HG03460 (cell line): ENCODE results near the gene OR7C1.
"Not testable (repeated sequence)": the region's sequence is repeated elsewhere in the genome, so short reads cannot be mapped to it uniquely, and the experiment has no call there.

Source experiments
- ATAC-seq: cut with Tn5 transposase; IDR thresholded peaks from one replicate; pipeline ENCODE4 v1.9.1; 2021; ENCODE audit not compliant: unreplicated experiment

OR7C1 gene

DNA sequence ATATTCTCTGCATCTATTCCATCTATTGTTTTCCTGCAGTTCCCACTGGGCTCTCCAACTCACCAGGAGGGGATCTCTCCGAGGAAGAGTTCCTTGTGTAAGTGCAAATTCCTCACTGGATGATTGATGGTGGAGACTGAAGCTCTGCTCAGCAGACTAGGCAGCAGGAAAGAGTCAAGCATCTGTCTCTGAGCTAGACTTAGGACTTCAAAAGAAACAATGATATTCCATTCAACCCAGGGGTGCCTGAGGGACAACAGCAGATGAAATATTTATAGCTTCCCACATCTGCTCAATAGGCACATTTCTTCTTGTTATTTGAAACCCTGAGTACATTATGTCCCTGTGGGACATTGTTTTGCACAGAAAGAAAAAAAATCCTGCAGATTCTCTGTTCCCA, at the start of gene OR7C1, which contains the start of gene OR7A5:
OR7C1 (minus strand) TSS at position 175 of the 400 bp plus-strand sequence. CDS start 35,049 bp downstream, outside the sequence.
OR7A5 (minus strand) TSS at position 175 of the 400 bp plus-strand sequence. CDS start 6,944 bp downstream, outside the sequence.
- ATAC-seq, result no peak

DNA sequence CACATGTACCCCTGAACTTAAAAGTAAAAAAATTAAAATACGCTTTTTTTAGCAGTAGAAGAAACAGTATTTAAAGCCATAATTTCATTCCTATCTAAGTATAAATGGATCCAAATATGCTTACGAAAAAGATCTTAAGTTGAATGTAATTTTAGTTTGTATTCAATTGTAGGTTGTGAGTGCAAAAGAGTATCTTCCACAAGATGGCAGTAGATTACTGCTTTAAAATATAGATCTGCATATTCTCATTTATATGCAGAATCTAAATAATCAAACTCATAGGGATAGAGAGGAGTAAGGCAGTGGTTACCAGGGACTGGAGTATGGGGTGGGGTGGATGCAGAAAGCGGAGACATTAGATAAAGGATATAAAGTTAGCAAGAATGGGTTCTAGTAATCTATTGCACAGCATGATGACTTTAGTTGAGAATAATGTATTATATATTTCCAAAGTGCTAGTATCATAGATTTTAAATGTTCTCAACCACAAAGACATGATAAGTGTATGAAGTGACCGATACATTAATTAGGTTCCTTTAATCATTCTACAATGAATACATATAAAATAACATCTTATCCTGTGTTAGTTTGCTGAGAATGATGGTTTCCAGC, 36.7 kb upstream of the OR7C1 start:
- ATAC-seq, result no peak

DNA sequence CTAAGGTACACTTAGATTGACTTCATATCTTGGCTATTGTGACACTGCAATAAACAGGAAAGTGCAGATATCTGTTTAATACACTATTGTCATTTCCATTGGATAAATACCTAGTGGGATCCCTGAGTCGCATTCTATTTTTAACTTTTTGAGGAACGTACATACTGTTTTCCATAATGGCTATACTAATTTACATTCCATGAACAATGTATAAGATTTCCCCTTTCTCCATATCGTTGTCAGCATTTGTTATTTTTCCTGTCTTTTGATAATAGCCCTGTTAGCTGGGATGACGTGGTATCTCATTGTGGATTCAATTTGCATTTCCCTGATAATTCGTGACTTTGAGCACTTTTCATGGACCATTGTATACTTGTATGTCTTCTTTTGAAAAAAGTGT, 33.5 kb upstream of the OR7C1 start:
- no peak for ATAC-seq

DNA sequence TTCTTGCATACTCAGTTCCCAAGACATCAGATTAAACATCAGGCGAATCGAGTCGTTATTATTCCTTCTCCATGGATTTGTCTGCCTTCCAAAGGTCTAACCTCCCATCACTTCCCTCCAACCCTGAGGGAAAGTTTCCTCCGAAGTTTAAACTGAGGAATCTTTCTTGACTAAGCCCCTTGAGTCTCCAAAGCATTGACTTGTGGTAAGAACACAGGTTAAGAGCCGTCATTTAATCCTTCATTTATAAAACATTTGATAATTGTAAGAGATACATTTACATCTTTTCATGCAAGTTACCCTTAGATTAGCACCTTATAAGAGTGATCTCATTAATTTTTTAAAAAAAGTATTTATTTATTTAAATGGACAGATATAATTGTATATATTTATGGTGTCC, 13.8 kb upstream of the OR7C1 start, which contains the start of gene OR7A10:
OR7A10 (minus strand) TSS at position 101 of the 400 bp plus-strand sequence. CDS start 7,045 bp downstream, outside the sequence.
- ATAC-seq, result no peak

DNA sequence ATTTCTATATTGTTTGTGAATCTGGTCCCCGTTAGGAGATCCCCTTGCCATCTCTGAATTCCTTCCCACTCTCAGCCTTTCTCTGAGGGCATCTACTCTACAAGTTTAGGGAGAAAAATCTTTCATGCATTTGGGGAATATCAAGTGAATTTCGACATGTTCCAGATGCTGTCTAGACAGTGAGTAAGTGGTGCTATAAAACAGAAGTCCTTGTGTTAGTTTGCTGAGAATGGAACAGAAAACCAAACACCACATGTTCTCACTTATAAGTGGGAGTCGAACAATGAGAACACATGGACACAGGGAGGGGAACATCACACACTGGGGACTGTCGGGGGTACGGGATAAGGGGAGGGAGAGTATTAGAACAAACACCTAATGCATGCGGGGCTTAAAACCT, 8.6 kb upstream of the OR7C1 start:
- ATAC-seq, result no peak

DNA sequence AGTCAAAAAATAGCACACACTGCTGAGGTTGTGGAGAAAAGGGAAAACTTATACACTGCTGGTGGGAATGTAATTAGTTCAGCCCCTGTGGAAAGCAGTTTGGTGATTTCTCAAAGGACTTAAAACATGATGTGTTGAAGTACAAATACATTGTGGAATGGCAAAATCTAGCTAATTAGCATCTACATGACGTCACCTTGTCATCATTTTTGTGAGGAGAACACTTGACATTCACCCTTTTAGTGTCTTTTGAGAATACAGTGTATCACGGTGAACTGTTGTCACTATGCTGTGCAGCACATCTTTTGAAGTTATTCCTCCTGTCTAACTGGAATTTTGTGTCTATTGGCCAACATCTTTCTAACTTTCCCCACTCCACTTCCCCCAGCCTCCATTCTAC, 8.2 kb upstream of the OR7C1 start:
- no peak for ATAC-seq

DNA sequence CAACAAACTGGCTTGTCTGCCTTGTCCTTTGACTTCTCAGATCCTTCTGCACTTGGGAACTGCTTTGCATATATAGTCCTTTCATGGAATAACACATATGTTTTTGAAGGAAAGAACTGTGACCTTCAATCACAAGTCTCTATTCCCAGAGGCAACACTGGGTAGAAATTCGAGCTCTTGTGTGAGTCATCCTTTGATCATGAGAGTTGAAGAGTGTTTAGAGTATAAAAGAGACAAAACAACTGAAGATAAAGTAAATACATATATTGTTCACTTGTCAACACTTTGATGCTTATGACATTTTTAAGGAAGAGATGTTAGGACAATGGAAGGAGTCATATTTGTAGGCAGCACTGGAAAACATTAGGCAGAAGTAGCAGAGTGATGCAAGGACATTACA, 5.2 kb upstream of the OR7C1 start:
- no peak for ATAC-seq

DNA sequence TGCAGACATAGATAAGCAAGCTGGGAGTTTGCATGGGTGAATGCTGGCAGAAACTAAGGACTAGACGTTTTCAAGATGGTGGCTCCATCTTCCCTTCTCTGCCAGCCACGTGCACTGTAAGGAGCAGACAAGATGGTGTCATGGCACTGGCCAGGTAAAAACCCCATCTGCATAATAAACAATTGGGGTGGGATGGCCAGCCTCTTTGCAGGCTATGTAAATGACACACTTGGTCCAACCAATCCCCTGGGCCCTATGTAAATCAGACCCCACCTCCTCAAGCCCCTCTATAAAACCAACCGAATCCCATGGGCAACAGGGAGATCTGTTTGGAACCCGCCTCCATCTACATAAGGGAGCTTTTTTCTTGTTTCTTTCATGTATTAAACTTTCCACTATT, 2.4 kb upstream of the OR7C1 start:
- no peak for ATAC-seq

DNA sequence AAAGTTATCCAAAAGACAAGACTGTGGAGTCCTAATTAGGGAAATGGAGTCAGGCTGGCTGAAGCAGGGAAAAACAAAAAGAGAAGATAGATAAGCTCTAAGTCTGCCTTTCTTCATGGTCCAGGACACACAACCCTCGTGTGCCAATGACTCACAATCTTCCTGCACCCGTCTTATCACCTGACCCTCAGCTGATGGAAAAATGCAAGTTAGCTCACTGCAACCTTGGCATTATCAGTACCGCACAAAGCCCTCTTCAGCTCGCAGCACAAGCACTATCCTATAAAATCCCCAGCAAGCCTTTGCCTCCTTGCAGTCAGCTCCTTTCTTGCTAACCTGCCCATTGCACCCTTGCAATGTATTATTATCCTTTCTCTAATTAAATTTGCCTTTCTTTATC, 4.3 kb downstream of the OR7C1 start:
- no peak for ATAC-seq

DNA sequence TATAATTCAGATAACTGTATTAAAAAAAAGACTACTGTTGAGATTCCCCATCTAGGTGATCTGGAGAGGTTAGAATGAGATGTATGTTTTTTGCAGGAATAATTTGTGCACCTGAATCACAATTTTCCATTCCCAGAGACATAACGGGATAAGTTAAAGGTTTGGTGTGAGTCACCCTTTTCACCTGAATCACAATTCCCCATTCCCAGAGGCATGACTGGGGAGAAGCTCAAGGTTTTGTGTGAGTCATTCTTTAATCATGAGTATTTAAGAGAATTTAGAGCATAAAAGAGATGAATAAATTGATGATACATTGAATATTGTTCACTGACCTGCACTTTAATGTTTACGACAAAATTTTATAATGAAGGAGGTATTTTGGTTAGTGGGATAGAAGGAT, 9.0 kb downstream of the OR7C1 start:
- ATAC-seq, result no peak

DNA sequence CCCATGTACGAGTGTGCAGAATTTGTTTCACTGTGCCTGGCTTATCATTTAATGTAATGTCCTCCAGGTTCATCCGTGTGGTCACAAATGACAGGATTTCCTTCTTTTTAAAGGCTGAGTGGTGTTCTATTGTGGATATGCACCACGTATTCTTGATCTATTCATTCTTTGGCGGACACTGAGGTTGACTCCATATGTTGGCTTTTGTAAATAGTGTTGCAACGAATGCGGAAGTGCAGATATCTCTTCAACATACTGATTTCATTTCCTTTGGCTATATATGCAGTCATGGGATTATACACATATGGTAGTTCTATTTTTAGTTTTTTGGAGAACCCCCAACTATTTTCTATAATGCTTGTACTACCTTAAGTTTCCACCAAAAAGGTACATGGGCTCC, 13.0 kb downstream of the OR7C1 start:
- ATAC-seq, result no peak

DNA sequence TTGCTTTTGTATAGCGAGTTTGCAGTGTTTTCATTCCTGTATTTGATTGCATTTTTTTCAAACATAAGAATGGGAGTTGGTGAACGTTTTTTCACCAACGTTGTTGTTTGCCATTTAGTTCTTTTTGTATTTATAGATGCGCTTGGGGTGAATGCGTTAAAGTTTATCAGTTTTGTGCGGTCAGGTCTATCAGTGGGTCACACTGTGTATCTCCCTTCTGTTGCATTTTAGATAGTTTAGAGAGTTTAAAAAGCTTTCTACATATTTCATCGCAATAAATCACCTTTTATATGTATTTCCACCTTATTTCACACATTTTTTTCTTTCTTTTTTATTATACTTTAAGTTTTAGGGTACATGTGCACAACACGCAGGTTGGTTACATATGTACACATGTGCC, 16.4 kb downstream of the OR7C1 start:
- no peak for ATAC-seq

DNA sequence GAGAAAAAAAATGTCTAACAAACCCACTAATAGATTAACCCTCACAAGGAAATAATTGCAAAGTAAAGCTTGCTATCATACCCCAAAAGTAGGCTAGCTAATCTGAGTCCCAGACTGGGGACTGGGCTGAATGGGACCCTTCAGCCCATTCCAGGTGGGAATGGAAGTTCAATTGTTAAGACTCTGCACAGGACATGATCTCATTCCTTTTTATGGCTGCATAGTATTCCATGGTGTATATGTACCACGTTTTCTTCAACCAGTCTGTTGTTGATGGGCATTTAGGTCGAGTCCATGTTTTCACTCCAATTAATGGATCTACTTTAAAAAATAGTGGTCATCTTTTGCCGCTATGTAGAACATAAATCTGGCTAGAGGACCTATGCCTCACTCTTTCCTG, 17.9 kb downstream of the OR7C1 start:
- ATAC-seq, result no peak

DNA sequence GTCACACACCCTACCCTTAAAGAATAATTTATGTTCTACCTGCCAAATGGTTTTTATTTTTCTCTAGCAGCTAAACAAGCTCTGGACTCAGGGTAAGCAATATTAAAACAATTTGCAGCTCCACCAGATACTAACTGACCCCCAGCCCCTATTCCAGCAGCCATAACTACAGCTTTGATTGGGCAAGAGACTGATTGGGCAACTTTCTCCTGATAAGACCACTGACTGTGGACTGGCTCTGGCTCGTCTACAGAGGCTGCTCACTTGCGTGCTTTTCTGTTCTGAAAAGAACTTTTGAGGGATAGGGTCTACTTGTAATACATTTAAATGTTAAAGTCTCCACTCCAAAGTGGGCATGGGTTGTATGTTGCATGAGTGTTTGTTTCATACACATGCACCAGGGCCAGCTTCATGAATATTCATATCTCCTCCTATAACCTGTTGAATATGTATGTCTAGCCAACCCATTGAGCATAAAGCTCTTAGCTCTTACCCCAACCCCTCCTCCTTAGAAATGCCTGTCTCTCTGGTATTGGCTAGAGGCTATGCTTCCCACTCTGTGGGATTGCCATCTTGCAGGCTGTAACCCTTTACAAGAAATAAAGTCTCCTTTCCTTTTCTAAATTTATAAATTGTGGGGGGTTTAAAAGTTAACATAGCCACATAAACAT, 19.9 kb downstream of the OR7C1 start:
- no peak for ATAC-seq

DNA sequence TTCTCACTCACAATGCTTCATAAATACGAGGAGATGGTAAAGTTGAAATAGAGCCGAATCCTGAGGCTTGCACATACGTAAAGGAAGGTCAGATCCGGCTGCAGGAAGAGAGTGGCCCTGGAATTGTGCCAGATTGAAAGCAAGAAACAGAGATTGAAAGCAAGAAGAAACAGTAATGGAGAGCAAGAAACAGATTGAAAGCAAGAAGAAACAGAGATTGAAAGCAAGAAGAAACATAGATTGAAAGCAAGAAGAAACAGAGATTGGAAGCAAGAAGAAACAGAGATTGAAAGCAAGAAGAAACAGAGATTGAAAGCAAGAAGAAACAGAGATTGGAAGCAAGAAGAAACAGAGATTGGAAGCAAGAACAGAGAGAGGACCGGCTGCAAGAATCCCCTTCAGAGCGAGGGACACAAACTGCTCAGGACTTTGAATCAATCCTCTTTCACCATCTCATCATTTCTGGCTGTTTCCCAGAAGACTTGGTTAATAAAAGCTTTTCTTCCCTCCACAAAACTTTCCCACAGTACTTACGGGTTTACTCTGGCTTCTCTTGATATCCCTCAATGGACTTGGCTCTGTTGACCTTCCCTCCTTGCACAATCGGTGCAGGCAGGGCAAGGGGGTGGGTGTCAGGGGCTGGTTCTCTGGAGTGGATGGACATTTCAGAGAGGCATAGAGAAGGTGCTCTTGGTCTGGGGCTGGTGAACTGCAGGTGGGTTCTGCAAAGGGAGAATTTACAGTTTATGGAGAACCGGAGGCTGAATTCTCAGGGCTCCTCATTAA, 25.5 kb downstream of the OR7C1 start:
- no peak for ATAC-seq

DNA sequence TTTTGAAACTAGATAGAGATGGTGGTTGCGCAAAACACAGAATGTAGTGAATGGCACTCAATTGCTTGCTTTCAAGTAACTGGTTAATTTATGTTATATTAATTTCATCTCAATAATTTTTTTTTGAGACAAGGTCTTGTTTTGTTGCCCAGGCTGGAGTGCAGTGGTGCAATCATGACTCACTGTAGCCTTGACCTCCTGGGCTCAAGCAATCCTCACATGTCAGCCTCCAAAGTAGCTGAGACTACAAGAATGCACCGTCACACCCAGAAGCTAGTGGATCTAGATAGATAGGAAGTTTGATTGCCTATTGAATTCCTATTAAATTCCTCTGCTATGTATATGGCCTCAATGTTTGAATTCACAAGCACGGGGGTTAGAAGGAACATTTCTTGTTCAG, 30.2 kb downstream of the OR7C1 start:
- ATAC-seq, result no peak

DNA sequence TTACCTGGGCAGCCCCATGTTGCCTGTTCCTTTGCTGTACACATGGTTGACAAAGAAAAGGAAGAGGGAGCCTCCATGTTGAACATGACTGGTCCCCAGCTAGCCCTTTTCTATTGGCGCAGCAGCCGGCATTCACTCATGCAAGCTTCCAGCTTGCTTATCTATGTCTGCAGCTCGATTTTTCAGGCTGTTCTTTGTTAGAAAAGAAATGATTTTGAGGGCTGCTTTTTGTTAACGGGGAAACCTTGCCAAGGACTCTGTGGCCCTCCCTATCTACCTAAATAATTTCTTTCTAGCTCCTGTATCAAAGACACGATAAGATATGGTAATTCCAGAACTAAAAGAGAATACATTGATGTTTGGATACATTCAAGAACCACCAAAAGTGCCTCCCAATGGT, 36.2 kb downstream of the OR7C1 start:
- ATAC-seq, result no peak

DNA sequence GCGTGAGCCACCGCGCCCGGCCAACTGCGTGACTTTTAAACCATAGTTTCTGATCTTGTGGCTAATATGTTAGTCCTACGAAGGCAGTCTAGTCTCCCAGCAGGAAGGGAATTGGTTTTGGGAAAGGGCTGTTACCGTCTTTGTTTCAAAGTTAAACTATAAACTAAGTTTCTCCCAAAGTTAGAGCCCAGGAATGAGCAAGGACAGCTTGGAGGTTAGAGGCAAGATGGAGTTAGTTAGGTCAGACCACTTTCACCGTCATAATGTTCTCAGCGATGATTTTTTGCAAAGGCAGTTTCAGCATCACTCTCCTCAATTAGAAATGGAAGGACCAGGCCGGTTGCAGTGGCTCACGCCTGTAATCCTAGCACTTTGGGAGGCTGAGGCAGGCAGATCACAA, 39.0 kb downstream of the OR7C1 start:
- ATAC-seq, result no peak

DNA sequence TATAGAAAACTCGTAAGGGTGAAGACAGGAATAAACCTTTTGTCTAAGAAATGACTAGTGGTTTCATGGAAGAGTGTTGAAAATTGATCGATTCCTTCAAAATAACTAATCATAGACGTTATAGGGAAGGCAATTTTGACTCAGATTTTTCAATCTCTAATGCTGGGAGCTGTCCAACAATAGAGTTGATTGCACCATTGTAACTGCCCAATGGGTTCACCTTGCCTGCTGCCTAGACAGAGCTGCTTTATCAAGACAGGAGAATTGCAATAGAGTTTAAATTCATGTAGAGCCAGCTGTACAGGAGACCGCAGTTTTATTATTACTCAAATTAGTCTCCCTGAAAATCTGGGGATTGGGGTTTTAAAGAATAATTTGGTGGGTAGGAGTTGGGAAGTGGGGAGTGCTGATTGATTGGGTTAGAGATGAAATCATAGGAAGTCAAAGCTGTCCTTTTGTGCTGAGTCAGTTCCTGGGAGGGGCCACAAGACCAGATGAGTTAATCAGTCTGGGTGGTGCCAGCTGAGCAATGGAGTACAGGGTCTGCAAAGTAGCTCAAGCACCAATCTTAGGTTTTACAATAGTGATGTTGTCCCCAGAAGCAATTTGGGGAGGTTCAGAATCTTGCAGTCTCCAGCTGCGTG, 39.8 kb downstream of the OR7C1 start:
- ATAC-seq, result no peak

DNA sequence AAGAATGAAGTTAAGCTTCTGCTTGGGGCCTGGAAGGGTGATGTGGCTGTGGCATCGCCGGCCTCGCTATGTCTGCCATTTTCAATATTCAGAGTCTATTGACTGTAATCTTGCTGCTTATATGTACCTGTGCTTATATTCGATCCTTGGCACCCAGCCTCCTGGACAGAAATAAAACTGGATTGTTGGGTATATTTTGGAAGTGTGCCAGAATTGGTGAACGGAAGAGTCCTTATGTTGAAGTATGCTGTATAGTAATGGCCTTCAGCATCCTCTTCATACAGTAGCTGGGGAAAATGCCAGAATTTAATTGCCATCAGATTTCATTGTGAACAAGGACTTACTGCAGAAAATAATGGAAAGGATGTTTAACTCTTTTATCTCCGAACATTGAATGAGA, 42.7 kb downstream of the OR7C1 start:
- not testable (repeated sequence) for ATAC-seq

DNA sequence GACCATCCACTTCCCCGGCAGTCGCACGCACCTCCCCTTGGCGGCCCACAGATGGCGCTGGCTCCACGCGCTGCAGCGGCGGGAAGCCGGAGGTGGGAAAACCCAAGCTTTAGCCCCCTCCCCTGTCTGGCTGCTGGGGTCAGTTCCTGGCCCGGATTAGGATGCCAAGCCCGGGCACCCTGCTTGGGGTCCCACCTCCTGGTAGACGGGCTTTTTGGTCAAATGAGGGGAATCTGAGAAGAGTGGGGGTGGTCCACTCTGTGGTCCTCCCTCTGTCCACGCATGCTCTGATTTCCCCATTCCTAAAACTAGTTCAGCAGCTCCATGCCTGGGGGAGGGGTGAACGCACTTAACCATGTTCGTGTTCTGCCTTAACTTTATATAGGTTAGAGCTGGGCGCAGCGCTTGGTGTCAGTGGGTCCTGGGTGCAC, 48.5 kb downstream of the OR7C1 start:
- ATAC-seq, result no peak
